GM21528 (cell line): ENCODE results near the gene TUBG2.
"Not testable (repeated sequence)": the region's sequence is repeated elsewhere in the genome, so short reads cannot be mapped to it uniquely, and the experiment has no call there.

ENCODE experiments used
- ATAC-seq: cut with Tn5 transposase; IDR thresholded peaks from one replicate; pipeline ENCODE4 v1.9.1; 2021; ENCODE audit warnings: mild to moderate bottlenecking, moderate library complexity; ENCODE audit not compliant: unreplicated experiment, low FRiP score

The TUBG2 gene

GRCh38 chr17:42653179-42654124, 5.6 kb upstream of the TUBG2 start:
- ATAC-seq, result no peak

- ATAC-seq, result no peak
These were observed 3.6 kb upstream of the TUBG2 start for GRCh38 chr17:42655528-42655927.

GRCh38 chr17:42657824-42658588, 1.1 kb upstream of the TUBG2 start:
- ATAC-seq, result no peak

- not testable (repeated sequence) for ATAC-seq
These were observed 819 bp downstream of the TUBG2 start for GRCh38 chr17:42659932-42660274.

- ATAC-seq, result no peak
These were observed 1.7 kb downstream of the TUBG2 start for GRCh38 chr17:42660692-42661345.

- no peak for ATAC-seq
These were observed 6.5 kb downstream of the TUBG2 start for GRCh38 chr17:42665581-42666001.

GRCh38 chr17:42666126-42666525, 7.0 kb downstream of the TUBG2 start:
- ATAC-seq, result not testable (repeated sequence)

- no peak for ATAC-seq
These were observed 8.2 kb downstream of the TUBG2 start for GRCh38 chr17:42667088-42667951.

GRCh38 chr17:42669705-42669976, 10.6 kb downstream of the TUBG2 start:
- ATAC-seq, result no peak

GRCh38 chr17:42669977-42670788, 11.1 kb downstream of the TUBG2 start:
- no peak for ATAC-seq

- no peak for ATAC-seq
These were observed 11.9 kb downstream of the TUBG2 start for GRCh38 chr17:42670789-42671657.

GRCh38 chr17:42672038-42672437, 13.0 kb downstream of the TUBG2 start:
- ATAC-seq, result no peak

GRCh38 chr17:42673266-42673884, 14.3 kb downstream of the TUBG2 start:
- no peak for ATAC-seq

GRCh38 chr17:42673885-42674754, 15.0 kb downstream of the TUBG2 start:
- no peak for ATAC-seq

- no peak for ATAC-seq
These were observed 15.8 kb downstream of the TUBG2 start for GRCh38 chr17:42674755-42675347.

GRCh38 chr17:42675348-42675964, 16.4 kb downstream of the TUBG2 start:
- no peak for ATAC-seq
